ENCODE data around the gene GAS2L3.

GAS2L3 gene

GRCh38 chr12:100579844-100580243 is 6.4 kb downstream of the GAS2L3 start:
- no peak for TF ChIP-seq CTCF (IDR thresholded peaks at IDR 0.05)

GRCh38 chr12:100584256-100584655 is 10.8 kb downstream of the GAS2L3 start:
- no peak for TF ChIP-seq CTCF (IDR thresholded peaks at IDR 0.05)

GRCh38 chr12:100591979-100592378 is 18.5 kb downstream of the GAS2L3 start:
- TF ChIP-seq CTCF (IDR thresholded peaks at IDR 0.05), result no peak

GRCh38 chr12:100593490-100593889 is 20.0 kb downstream of the GAS2L3 start:
- no peak for TF ChIP-seq CTCF (IDR thresholded peaks at IDR 0.05)

- no peak for TF ChIP-seq CTCF (IDR thresholded peaks at IDR 0.05)
Observed at GRCh38 chr12:100601626-100602025, 28.1 kb downstream of the GAS2L3 start.

- TF ChIP-seq CTCF (IDR thresholded peaks at IDR 0.05), result no peak
Observed at GRCh38 chr12:100608776-100609175, 35.3 kb downstream of the GAS2L3 start.

GRCh38 chr12:100610666-100611430 is 37.4 kb downstream of the GAS2L3 start:
- no peak for TF ChIP-seq CTCF (IDR thresholded peaks at IDR 0.05)

- TF ChIP-seq CTCF (IDR thresholded peaks at IDR 0.05), result no peak
Observed at GRCh38 chr12:100612606-100613005, 39.1 kb downstream of the GAS2L3 start.

Data from LNCAP (cell line).